GM13976 (cell line): ENCODE results near the gene TPP2.

ENCODE experiments used
- DNase-seq: peaks from one replicate; pipeline ENCODE4 v3.0.0; 2012; ENCODE audit warnings: low spot score
- in situ Hi-C: fragments of 300-500 bp; cut with MboI; formaldehyde crosslinking; loops from one replicate; pipeline ENCODE4 v1.12.0; 2022; ENCODE audit warnings: low sequenced_read_pairs, mixed read lengths, inconsistent platforms; ENCODE audit not compliant: unreplicated experiment
- TF ChIP-seq, protein P1 (sequence below): IDR thresholded peaks from 2 replicates; pipeline ENCODE4 v1.5.1; 2012; ENCODE audit warnings: borderline replicate concordance, mild to moderate bottlenecking; ENCODE audit not compliant: insufficient read depth; ENCODE audit errors: extremely low read depth, missing control alignments, control extremely low read depth

The TPP2 gene

DNA sequence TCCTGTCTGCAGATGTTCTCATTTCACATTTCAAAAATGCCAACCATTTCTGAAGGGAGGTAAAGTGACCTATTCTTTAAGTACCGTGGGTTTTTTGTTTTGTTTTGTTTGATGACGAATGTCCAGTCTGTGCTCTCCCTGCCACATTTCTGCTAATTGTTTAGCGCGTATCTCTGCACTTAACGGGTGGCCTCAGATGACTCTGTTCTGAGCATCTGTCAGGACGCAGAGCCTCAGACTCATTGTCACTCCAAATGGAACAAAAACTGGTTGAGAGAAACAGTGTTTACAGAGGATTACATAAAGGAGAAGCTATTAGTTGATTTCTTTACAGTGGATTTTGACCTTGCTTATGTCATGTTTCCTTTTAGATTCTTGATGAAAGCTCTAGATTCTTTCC is 23.7 kb downstream of the TPP2 start:
- in situ Hi-C loops, result no loop called here
- no peak for DNase-seq
- TF ChIP-seq, protein P1, sequence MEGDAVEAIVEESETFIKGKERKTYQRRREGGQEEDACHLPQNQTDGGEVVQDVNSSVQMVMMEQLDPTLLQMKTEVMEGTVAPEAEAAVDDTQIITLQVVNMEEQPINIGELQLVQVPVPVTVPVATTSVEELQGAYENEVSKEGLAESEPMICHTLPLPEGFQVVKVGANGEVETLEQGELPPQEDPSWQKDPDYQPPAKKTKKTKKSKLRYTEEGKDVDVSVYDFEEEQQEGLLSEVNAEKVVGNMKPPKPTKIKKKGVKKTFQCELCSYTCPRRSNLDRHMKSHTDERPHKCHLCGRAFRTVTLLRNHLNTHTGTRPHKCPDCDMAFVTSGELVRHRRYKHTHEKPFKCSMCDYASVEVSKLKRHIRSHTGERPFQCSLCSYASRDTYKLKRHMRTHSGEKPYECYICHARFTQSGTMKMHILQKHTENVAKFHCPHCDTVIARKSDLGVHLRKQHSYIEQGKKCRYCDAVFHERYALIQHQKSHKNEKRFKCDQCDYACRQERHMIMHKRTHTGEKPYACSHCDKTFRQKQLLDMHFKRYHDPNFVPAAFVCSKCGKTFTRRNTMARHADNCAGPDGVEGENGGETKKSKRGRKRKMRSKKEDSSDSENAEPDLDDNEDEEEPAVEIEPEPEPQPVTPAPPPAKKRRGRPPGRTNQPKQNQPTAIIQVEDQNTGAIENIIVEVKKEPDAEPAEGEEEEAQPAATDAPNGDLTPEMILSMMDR, result no peak

DNA sequence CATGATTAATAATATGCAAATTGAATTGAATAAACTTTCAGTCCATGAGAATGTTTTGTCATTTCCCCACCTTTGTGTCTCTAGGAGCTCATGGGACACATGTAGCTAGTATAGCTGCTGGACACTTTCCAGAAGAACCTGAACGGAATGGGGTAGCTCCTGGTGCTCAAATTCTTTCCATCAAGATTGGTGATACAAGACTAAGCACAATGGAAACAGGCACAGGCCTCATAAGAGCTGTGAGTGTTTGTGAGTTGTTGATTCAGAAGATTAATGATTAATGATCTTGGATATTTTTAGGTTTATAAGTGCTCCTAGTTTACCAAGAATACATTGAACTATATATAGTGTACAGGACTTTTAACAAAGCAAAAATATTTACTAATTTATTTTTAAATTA is 30.1 kb downstream of the TPP2 start:
- TF ChIP-seq, protein P1, result no peak
- DNase-seq, result no peak
- in situ Hi-C loops, result no loop called here

DNA sequence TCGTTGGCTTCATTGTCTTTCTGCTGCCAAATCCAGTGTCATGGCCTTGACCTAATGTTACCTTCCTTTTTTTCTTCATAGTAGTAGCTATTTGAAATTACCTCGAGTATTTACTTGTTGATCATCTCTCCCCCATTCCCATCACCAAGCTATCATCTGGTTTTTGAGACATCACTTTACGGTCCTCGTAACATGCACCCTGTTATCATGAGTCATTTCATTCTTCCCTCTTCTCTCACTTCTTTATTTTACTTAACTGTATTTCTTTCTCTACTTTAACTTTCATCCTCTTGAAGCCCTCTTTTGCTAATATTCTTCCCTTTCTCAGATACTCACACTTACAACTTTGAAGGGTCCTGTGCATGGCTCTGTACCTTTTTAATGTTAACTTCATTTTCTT is 31.8 kb downstream of the TPP2 start:
- TF ChIP-seq, protein P1, result no peak
- no peak for DNase-seq
- in situ Hi-C loops, result no loop called here

DNA sequence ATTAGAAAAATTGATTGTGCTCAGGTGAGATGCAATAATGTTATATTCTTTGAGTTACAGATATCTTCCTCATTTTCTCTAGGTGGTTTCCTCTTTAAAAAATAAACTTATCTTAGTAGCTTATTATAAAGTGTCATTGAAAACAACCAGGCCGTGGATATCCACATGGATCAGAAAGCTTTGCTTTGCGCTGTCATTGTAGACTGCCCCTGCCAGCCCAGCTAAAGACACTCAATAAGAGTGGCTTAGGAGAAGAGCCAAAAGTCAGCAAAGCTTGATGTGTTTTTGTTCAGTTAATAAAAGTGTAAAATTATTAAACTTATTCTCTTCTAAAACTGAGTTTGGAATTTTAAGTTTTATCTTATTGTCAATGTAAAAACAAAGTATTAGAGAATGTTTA is 34.4 kb downstream of the TPP2 start:
- TF ChIP-seq, protein P1, result no peak
- no peak for DNase-seq
- in situ Hi-C loops, result no loop called here

DNA sequence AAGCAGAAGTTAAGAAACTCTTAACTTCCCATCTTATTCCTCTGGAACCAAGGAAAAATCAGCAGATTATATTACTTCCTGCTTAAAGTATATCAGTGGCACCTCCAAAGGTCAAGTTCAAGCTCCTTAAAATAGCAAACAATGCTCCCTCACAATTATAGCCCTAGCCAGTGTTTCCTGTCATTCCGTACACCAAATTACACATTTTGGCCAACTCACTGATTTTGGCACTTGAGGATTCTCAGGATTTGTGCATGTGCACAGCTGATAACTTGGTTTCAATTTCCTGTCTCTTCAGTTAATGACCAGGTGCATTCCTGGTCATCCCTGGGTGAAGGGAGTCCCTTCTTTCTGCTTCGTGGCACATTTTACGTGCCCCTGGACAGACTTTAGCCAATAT is 42.0 kb downstream of the TPP2 start:
- no peak for DNase-seq
- in situ Hi-C loops, result no loop called here
- TF ChIP-seq, protein P1, result no peak

DNA sequence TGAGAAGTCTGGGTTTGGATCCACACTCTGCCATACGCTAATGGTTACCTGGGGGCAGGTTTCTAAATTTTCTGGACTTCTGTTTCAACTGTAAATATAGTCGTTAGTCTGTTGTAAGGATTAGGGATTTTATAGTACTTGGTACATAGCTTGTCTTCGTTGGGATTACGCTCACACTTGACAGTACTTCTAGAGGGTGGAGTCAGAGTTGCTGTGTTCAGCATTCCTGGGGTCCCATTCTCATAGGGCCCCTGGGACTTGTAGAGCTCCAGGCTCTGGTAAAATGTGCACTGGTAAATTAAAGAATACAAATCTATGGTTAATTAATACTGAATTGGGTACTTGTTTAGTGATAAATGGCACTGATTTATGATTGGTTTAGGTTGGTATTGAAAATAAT is 45.2 kb downstream of the TPP2 start:
- DNase-seq, result no peak
- in situ Hi-C loops, result no loop called here

More for the DNA sequence above, 45.2 kb downstream of the TPP2 start:
- TF ChIP-seq, protein P1, result no peak
